ENCODE data around the gene OSGEP. TPM values are rescaled to one million over a fixed set of nuclear protein-coding genes. Genes with fewer than 3 reads are reported as not detected.

OSGEP gene
- total and polyA plus RNA-seq, 2 experiments from 2014 or later = 29.0 to 59.5 TPM

DNA sequence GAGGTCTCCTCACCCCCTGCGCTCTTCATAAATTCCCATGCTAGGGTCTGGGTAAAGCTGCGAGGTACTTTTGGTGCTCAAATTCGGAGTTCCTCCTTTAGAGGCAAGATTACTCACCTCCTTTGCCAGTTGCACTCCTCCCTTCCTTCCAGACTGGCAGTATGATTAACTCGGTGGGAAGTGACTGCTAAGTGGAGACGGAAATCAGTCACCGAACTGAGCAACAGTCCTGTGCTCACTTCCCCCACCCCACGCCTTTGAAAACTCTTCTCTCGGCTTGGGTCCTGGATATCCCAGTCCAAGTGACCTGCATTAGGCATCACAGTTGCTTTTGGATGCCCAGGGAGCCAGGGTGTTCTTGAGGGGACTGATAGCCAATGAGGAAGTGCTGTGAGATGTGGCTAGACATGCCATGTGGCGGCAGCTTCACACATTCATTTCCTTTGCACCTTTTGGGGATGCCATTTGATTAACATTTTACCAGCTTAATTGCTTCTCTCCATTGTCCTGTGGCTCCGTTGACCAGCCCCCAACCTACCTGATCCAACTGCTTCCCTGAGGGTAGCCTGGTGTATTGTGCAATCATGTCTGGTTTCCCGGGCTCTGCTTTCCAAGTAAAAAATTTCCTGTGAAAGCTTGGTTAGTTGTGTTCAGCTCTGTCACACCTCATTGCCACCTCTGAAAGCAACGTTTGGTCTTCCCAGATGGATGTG, 15.4 kb upstream of the OSGEP start:
- peak overlapping the region; percentile 98 for H3K27ac Mint-ChIP-seq
- peaks cover 39% of the 10 kb centered on the region for H3K36me3 Mint-ChIP-seq (ENCODE audit: low read depth)
- H3K36me3 ChIP-seq (ENCODE audit: insufficient read depth) = peaks cover 21% of the 10 kb centered on the region; the same call in 1 of the 2 replicates
- no peaks in the 10 kb centered on the region for H3K9me3 Mint-ChIP-seq
- ATAC-seq (peak; percentile 14), DNase-seq (ENCODE audit: low spot score) (peak; percentile 48)
- H3K27ac ChIP-seq (ENCODE audit: low read depth) = 0 out of 2 replicates have a peak overlapping the region, but pooled peaks have one; percentile 70
- H3F3A ChIP-seq (replicated peaks; ENCODE audit: low read depth) = peaks cover 14% of the 10 kb centered on the region; the same call in 1 of the 2 replicates
- peaks cover 19% of the 10 kb centered on the region for H3K4me1 ChIP-seq (ENCODE audit: insufficient read depth)
- H3K4me3 Mint-ChIP-seq = peak overlapping the region; percentile 99
- H3K4me2 ChIP-seq = peak overlapping the region; percentile 98
- peak overlapping the region; percentile 91 for H3K4me3 ChIP-seq
- H3K27me3 ChIP-seq (ENCODE audit: insufficient read depth) = no peaks in the 10 kb centered on the region
- peaks cover 20% of the 10 kb centered on the region; the same call in 2 of the 3 replicates for H3K4me1 Mint-ChIP-seq
- H3K79me2 ChIP-seq (replicated peaks; ENCODE audit: insufficient read depth) = peaks cover 40% of the 10 kb centered on the region
- no peaks in the 10 kb centered on the region for H3K9me2 ChIP-seq (ENCODE audit: insufficient read depth)
- peak overlapping the region; percentile 93 for H2AFZ ChIP-seq
- H3K27me3 Mint-ChIP-seq (ENCODE audit: insufficient read depth, low read depth, poor library complexity) = peaks cover 14% of the 10 kb centered on the region
- H4K20me1 ChIP-seq (replicated peaks; ENCODE audit: insufficient read depth) = peaks cover 3% of the 10 kb centered on the region
- no peak for TF ChIP-seq ZNF331 (CRISPR knock-in tag; IDR thresholded peaks at IDR 0.05; ENCODE audit: low read depth)
- no peak for TF ChIP-seq CREB1 (CRISPR knock-in tag; IDR thresholded peaks at IDR 0.05; ENCODE audit: low read depth)
- no peak for TF ChIP-seq STAT1 (IDR thresholded peaks at IDR 0.05; ENCODE audit: unreplicated experiment)
- TF ChIP-seq, protein P1, sequence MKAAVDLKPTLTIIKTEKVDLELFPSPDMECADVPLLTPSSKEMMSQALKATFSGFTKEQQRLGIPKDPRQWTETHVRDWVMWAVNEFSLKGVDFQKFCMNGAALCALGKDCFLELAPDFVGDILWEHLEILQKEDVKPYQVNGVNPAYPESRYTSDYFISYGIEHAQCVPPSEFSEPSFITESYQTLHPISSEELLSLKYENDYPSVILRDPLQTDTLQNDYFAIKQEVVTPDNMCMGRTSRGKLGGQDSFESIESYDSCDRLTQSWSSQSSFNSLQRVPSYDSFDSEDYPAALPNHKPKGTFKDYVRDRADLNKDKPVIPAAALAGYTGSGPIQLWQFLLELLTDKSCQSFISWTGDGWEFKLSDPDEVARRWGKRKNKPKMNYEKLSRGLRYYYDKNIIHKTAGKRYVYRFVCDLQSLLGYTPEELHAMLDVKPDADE (IDR thresholded peaks at IDR 0.05) = no peak
- TF ChIP-seq EZH2 (IDR thresholded peaks at IDR 0.05; ENCODE audit: low read depth, unreplicated experiment) = no peak
- TF ChIP-seq, protein P2, sequence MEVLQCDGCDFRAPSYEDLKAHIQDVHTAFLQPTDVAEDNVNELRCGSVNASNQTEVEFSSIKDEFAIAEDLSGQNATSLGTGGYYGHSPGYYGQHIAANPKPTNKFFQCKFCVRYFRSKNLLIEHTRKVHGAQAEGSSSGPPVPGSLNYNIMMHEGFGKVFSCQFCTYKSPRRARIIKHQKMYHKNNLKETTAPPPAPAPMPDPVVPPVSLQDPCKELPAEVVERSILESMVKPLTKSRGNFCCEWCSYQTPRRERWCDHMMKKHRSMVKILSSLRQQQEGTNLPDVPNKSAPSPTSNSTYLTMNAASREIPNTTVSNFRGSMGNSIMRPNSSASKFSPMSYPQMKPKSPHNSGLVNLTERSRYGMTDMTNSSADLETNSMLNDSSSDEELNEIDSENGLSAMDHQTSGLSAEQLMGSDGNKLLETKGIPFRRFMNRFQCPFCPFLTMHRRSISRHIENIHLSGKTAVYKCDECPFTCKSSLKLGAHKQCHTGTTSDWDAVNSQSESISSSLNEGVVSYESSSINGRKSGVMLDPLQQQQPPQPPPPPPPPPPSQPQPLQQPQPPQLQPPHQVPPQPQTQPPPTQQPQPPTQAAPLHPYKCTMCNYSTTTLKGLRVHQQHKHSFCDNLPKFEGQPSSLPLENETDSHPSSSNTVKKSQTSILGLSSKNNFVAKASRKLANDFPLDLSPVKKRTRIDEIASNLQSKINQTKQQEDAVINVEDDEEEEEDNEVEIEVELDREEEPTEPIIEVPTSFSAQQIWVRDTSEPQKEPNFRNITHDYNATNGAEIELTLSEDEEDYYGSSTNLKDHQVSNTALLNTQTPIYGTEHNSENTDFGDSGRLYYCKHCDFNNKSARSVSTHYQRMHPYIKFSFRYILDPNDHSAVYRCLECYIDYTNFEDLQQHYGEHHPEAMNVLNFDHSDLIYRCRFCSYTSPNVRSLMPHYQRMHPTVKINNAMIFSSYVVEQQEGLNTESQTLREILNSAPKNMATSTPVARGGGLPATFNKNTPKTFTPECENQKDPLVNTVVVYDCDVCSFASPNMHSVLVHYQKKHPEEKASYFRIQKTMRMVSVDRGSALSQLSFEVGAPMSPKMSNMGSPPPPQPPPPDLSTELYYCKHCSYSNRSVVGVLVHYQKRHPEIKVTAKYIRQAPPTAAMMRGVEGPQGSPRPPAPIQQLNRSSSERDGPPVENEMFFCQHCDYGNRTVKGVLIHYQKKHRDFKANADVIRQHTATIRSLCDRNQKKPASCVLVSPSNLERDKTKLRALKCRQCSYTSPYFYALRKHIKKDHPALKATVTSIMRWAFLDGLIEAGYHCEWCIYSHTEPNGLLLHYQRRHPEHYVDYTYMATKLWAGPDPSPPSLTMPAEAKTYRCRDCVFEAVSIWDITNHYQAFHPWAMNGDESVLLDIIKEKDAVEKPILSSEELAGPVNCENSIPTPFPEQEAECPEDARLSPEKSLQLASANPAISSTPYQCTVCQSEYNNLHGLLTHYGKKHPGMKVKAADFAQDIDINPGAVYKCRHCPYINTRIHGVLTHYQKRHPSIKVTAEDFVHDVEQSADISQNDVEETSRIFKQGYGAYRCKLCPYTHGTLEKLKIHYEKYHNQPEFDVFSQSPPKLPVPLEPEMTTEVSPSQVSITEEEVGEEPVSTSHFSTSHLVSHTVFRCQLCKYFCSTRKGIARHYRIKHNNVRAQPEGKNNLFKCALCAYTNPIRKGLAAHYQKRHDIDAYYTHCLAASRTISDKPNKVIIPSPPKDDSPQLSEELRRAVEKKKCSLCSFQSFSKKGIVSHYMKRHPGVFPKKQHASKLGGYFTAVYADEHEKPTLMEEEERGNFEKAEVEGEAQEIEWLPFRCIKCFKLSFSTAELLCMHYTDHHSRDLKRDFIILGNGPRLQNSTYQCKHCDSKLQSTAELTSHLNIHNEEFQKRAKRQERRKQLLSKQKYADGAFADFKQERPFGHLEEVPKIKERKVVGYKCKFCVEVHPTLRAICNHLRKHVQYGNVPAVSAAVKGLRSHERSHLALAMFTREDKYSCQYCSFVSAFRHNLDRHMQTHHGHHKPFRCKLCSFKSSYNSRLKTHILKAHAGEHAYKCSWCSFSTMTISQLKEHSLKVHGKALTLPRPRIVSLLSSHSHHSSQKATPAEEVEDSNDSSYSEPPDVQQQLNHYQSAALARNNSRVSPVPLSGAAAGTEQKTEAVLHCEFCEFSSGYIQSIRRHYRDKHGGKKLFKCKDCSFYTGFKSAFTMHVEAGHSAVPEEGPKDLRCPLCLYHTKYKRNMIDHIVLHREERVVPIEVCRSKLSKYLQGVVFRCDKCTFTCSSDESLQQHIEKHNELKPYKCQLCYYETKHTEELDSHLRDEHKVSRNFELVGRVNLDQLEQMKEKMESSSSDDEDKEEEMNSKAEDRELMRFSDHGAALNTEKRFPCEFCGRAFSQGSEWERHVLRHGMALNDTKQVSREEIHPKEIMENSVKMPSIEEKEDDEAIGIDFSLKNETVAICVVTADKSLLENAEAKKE (CRISPR knock-in tag; IDR thresholded peaks at IDR 0.05) = no peak
- TF ChIP-seq POLR2AphosphoS5 (IDR thresholded peaks at IDR 0.05; ENCODE audit: low read depth) = no peak
- TF ChIP-seq ZNF114 (CRISPR knock-in tag; IDR thresholded peaks at IDR 0.05) = no peak
- TF ChIP-seq EZH2phosphoT487 (IDR thresholded peaks at IDR 0.05; ENCODE audit: unreplicated experiment) = no peak
- TF ChIP-seq, protein P3, sequence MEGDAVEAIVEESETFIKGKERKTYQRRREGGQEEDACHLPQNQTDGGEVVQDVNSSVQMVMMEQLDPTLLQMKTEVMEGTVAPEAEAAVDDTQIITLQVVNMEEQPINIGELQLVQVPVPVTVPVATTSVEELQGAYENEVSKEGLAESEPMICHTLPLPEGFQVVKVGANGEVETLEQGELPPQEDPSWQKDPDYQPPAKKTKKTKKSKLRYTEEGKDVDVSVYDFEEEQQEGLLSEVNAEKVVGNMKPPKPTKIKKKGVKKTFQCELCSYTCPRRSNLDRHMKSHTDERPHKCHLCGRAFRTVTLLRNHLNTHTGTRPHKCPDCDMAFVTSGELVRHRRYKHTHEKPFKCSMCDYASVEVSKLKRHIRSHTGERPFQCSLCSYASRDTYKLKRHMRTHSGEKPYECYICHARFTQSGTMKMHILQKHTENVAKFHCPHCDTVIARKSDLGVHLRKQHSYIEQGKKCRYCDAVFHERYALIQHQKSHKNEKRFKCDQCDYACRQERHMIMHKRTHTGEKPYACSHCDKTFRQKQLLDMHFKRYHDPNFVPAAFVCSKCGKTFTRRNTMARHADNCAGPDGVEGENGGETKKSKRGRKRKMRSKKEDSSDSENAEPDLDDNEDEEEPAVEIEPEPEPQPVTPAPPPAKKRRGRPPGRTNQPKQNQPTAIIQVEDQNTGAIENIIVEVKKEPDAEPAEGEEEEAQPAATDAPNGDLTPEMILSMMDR (conservative IDR thresholded peaks at IDR 0.05; ENCODE audit: low read depth in 2 of 2) = no peak
- TF ChIP-seq JUNB (IDR thresholded peaks at IDR 0.05; ENCODE audit: unreplicated experiment) = no peak
- TF ChIP-seq, protein P4, sequence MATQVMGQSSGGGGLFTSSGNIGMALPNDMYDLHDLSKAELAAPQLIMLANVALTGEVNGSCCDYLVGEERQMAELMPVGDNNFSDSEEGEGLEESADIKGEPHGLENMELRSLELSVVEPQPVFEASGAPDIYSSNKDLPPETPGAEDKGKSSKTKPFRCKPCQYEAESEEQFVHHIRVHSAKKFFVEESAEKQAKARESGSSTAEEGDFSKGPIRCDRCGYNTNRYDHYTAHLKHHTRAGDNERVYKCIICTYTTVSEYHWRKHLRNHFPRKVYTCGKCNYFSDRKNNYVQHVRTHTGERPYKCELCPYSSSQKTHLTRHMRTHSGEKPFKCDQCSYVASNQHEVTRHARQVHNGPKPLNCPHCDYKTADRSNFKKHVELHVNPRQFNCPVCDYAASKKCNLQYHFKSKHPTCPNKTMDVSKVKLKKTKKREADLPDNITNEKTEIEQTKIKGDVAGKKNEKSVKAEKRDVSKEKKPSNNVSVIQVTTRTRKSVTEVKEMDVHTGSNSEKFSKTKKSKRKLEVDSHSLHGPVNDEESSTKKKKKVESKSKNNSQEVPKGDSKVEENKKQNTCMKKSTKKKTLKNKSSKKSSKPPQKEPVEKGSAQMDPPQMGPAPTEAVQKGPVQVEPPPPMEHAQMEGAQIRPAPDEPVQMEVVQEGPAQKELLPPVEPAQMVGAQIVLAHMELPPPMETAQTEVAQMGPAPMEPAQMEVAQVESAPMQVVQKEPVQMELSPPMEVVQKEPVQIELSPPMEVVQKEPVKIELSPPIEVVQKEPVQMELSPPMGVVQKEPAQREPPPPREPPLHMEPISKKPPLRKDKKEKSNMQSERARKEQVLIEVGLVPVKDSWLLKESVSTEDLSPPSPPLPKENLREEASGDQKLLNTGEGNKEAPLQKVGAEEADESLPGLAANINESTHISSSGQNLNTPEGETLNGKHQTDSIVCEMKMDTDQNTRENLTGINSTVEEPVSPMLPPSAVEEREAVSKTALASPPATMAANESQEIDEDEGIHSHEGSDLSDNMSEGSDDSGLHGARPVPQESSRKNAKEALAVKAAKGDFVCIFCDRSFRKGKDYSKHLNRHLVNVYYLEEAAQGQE (IDR thresholded peaks at IDR 0.05; ENCODE audit: unreplicated experiment) = no peak
- no peak for TF ChIP-seq NANOG (IDR thresholded peaks at IDR 0.05; ENCODE audit: borderline replicate concordance)

Data from GM23338 (cell line).